ENCODE measurements around the gene IFT122.
"Not testable (repeated sequence)": the region's sequence is repeated elsewhere in the genome, so short reads cannot be mapped to it uniquely, and the experiment has no call there.

- not testable (repeated sequence) for TF ChIP-seq POLR2A (IDR thresholded peaks at IDR 0.05; ENCODE audit: low read depth, low read length); RCOR1 (IDR thresholded peaks at IDR 0.05; ENCODE audit: insufficient replicate concordance, low read length); MXI1 (IDR thresholded peaks at IDR 0.05; ENCODE audit: borderline replicate concordance, low read depth, low read length); RAD21 (IDR thresholded peaks at IDR 0.05; ENCODE audit: low read length); BHLHE40 (IDR thresholded peaks at IDR 0.05; ENCODE audit: low read depth, low read length); NFE2L2 (IDR thresholded peaks at IDR 0.05; ENCODE audit: low read depth, low read length); FOS (IDR thresholded peaks at IDR 0.05; ENCODE audit: low read depth, low read length); MAZ (IDR thresholded peaks at IDR 0.05; ENCODE audit: borderline replicate concordance, low read depth, low read length); CEBPB (IDR thresholded peaks at IDR 0.05; ENCODE audit: low read depth, low read length)
- TF ChIP-seq, protein P1, sequence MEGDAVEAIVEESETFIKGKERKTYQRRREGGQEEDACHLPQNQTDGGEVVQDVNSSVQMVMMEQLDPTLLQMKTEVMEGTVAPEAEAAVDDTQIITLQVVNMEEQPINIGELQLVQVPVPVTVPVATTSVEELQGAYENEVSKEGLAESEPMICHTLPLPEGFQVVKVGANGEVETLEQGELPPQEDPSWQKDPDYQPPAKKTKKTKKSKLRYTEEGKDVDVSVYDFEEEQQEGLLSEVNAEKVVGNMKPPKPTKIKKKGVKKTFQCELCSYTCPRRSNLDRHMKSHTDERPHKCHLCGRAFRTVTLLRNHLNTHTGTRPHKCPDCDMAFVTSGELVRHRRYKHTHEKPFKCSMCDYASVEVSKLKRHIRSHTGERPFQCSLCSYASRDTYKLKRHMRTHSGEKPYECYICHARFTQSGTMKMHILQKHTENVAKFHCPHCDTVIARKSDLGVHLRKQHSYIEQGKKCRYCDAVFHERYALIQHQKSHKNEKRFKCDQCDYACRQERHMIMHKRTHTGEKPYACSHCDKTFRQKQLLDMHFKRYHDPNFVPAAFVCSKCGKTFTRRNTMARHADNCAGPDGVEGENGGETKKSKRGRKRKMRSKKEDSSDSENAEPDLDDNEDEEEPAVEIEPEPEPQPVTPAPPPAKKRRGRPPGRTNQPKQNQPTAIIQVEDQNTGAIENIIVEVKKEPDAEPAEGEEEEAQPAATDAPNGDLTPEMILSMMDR (conservative IDR thresholded peaks at IDR 0.05; ENCODE audit: low read depth, low read length) = not testable (repeated sequence)
These were observed 47.7 kb upstream of the IFT122 start for GRCh38 chr3:129392106-129392887.

Data from IMR-90 (cell line).